Gastroesophageal sphincter (tissue), 4 donors: ENCODE data around the gene MRPL51. TPM values are rescaled to one million over a fixed set of nuclear protein-coding genes. Genes with fewer than 3 reads are reported as not detected.

Experiments
- ATAC-seq: fragments of 150-250 bp; one replicate; pipeline ENCODE4 v1.9.1; 2016; ENCODE audit warnings: mild to moderate bottlenecking, moderate library complexity
- H3K27ac ChIP-seq, 4 donors: fragments of 200-600 bp; sonication (generic) in 3 of 4; 1 replicate in 3 of 4; 2 replicates in 1 of 4; pipeline ENCODE4 v1.5.1; 2016 to 2019
- H3K27me3 ChIP-seq: fragments of 200-600 bp; sonication (generic); one replicate; pipeline ENCODE4 v1.5.1; 2019
- H3K36me3 ChIP-seq, 2 donors: fragments of 200-600 bp; sonication (generic); one replicate each; pipeline ENCODE4 v1.5.1; 2019; ENCODE audit warnings: control low read depth in 1 of 2
- H3K4me1 ChIP-seq, 3 donors: fragments of 200-600 bp; sonication (generic); 1 replicate in 2 of 3; 2 replicates in 1 of 3; pipeline ENCODE4 v1.5.1; 2016 to 2019; ENCODE audit warnings: control low read depth in 2 of 3
- H3K4me3 ChIP-seq, 2 donors: fragments of 200-600 bp; sonication (generic); one replicate each; pipeline ENCODE4 v1.5.1; 2019; ENCODE audit warnings: mild to moderate bottlenecking in 1 of 2, moderate library complexity in 1 of 2
- H3K9me3 ChIP-seq, 3 donors: fragments of 200-600 bp; sonication (generic); one replicate each; pipeline ENCODE4 v1.5.1; 2017 to 2019; ENCODE audit warnings: control low read depth in 2 of 3
- CTCF ChIP-seq, 4 experiments: fragments of 200-600 bp in 2 of 4; fragments of 450-650 bp in 2 of 4; sonication (generic) in 1 of 4; IDR thresholded peaks; one replicate each; pipeline ENCODE4 v1.5.1; 2017 to 2019; ENCODE audit warnings: antibody characterized with exemption in 4 of 4, mild to moderate bottlenecking in 2 of 4, moderate library complexity in 2 of 4
- EP300 ChIP-seq: sonication (generic); formaldehyde crosslinking; IDR thresholded peaks from one replicate; pipeline ENCODE4 v1.6.1; 2017; ENCODE audit warnings: antibody characterized with exemption, mild to moderate bottlenecking
- POLR2A ChIP-seq, 2 donors: fragments of 450-650 bp; IDR thresholded peaks; one replicate each; pipeline ENCODE4 v1.6.1; 2017; ENCODE audit warnings: antibody characterized with exemption in 2 of 2, mild to moderate bottlenecking in 2 of 2, moderate library complexity in 1 of 2
- POLR2AphosphoS5 ChIP-seq: sonication (generic); formaldehyde crosslinking; IDR thresholded peaks from one replicate; pipeline ENCODE4 v1.6.1; 2017; ENCODE audit warnings: antibody characterized with exemption
- WGBS, 2 donors: methylation state at CpG; one replicate each; pipeline ENCODE4 v1.1.5; 2018; ENCODE audit warnings: low coverage in 1 of 2; 5-methylcytosine and 5-hydroxymethylcytosine counted together
- total RNA-seq, 4 donors: library from RNA; depleted of rRNA; stranded (reverse); fragments of >200 nt; gene quantifications; one replicate each; pipeline ENCODE4 v1.1.0, GENCODE V29; 2016

MRPL51 gene
- total RNA-seq, 4 donors from 2014 or later = 51.0 to 99.3 (median 66.0) TPM

- Histone ChIP-seq H3K27ac (peak overlapping the region; percentile 90 to 99 (median 96)), H3K9me3 (no peaks in the 10 kb centered on the region), H3K4me3 (peak overlapping the region; percentile 87 to 100), H3K27me3 (no peaks in the 10 kb centered on the region), H3K4me1 (peaks cover 0 to 69% (median 34%) of the 10 kb centered on the region in 3 donors), H3K36me3 (peaks cover 0 to 55% of the 10 kb centered on the region in 2 donors)
- TF ChIP-seq POLR2AphosphoS5 (no peak), EP300 (no peak), POLR2A (IDR thresholded peaks at IDR 0.05) (no peak), CTCF (IDR thresholded peaks at IDR 0.05) (no peak)
- no CpG with 5 or more reads among the region's 25 CpGs for WGBS, 2 donors
- ATAC-seq = peak; percentile 71
These were observed 41.6 kb upstream of the MRPL51 start for GRCh38 chr12:6534695-6534944.

GRCh38 chr12:6533923-6534694 lies 41.0 kb upstream of the MRPL51 start, which contains the start of gene GAPDH:
TSS of gene GAPDH (plus strand) at chr12:6534517. CDS start at chr12:6534833, 316 bp downstream.
- WGBS, 2 donors = 0% methylated on average over 10 of the region's 62 CpGs; no CpG with 5 or more reads in 1 of the 2 donors
- Histone ChIP-seq H3K27ac (peak within 1 kb of the TSS; percentile 90 to 99 (median 96)), H3K9me3 (no peaks in the 10 kb centered on the region), H3K4me1 (peaks cover 0 to 66% (median 34%) of the 10 kb centered on the region in 3 donors), H3K4me3 (peak within 1 kb of the TSS; percentile 87 to 100), H3K27me3 (no peaks in the 10 kb centered on the region), H3K36me3 (peaks cover 0 to 58% of the 10 kb centered on the region in 2 donors)
- ATAC-seq = peak; percentile 83
- TF ChIP-seq EP300 (no peak), CTCF (IDR thresholded peaks at IDR 0.05) (peak in 1 of 4 experiments; percentile 23), POLR2AphosphoS5 (peak; percentile 99), POLR2A (IDR thresholded peaks at IDR 0.05) (peak; percentile 98)

GRCh38 chr12:6533653-6533922 lies 40.5 kb upstream of the MRPL51 start:
- no peaks in the 10 kb centered on the region for H3K9me3 ChIP-seq
- H3K27ac ChIP-seq = peak overlapping the region; percentile 90 to 99 (median 96)
- no peak for ATAC-seq
- H3K36me3 ChIP-seq = peaks cover 0 to 58% of the 10 kb centered on the region in 2 donors
- H3K4me1 ChIP-seq = peaks cover 0 to 61% (median 34%) of the 10 kb centered on the region in 3 donors
- H3K4me3 ChIP-seq = peak overlapping the region; percentile 87 to 100
- no CpG with 5 or more reads among the region's 9 CpGs for WGBS, 2 donors
- no peak for TF ChIP-seq EP300
- TF ChIP-seq POLR2A (IDR thresholded peaks at IDR 0.05) = peak in 1 of 2 donors; percentile 4
- no peak for TF ChIP-seq CTCF (IDR thresholded peaks at IDR 0.05)
- no peak for TF ChIP-seq POLR2AphosphoS5
- H3K27me3 ChIP-seq = no peaks in the 10 kb centered on the region

- Histone ChIP-seq H3K4me1 (peaks cover 0 to 56% (median 34%) of the 10 kb centered on the region in 3 donors), H3K36me3 (peaks cover 0 to 58% of the 10 kb centered on the region in 2 donors), H3K4me3 (peak overlapping the region; percentile 87 to 100), H3K9me3 (no peaks in the 10 kb centered on the region), H3K27ac (peak overlapping the region; percentile 90 to 99 (median 96)), H3K27me3 (no peaks in the 10 kb centered on the region)
- WGBS, 2 donors = 0% methylated on average over 3 to 12 of the region's 14 CpGs
- peak; percentile 32 for ATAC-seq
- TF ChIP-seq POLR2A (IDR thresholded peaks at IDR 0.05) (peak in 1 of 2 donors; percentile 29), EP300 (no peak)
These were observed 40.0 kb upstream of the MRPL51 start for GRCh38 chr12:6532927-6533652.

- H3K36me3 ChIP-seq = peaks cover 0 to 58% of the 10 kb centered on the region in 2 donors
- WGBS, 2 donors = 0 to 30% methylated on average over 1 to 3 of the region's 20 CpGs
- ATAC-seq = peak; percentile 17
- peak overlapping the region; percentile 90 to 99 (median 96) for H3K27ac ChIP-seq
- no peaks in the 10 kb centered on the region for H3K9me3 ChIP-seq
- TF ChIP-seq POLR2A (IDR thresholded peaks at IDR 0.05) (no peak), POLR2AphosphoS5 (peak; percentile 56)
- no peaks in the 10 kb centered on the region for H3K27me3 ChIP-seq
- peak overlapping the region; percentile 87 to 100 for H3K4me3 ChIP-seq
- H3K4me1 ChIP-seq = peaks cover 0 to 48% (median 28%) of the 10 kb centered on the region in 3 donors
These were observed 39.2 kb upstream of the MRPL51 start for GRCh38 chr12:6532051-6532926.
